GM19452 (cell line): ENCODE measurements around the gene HSPE1.
"Not testable (repeated sequence)": the region's sequence is repeated elsewhere in the genome, so short reads cannot be mapped to it uniquely, and the experiment has no call there.

ENCODE experiments used
- ATAC-seq: cut with Tn5 transposase; IDR thresholded peaks from one replicate; pipeline ENCODE4 v1.9.1; 2021; ENCODE audit not compliant: unreplicated experiment

Gene HSPE1

GRCh38 chr2:197499594-197500502 lies at the start of gene HSPE1, which contains the start of gene HSPD1:
Gene HSPE1, plus strand, starts transcription at chr2:197500379. Its CDS starts 58 bp downstream, at chr2:197500437.
Gene HSPD1, minus strand, starts transcription at chr2:197499840. Its CDS starts 992 bp downstream, at chr2:197498848.
- peak; percentile 83 for ATAC-seq

- no peak for ATAC-seq
Measured at GRCh38 chr2:197450465-197450864, 49.7 kb upstream of the HSPE1 start.

GRCh38 chr2:197450935-197451358 lies 49.2 kb upstream of the HSPE1 start:
- not testable (repeated sequence) for ATAC-seq

- no peak for ATAC-seq
Measured at GRCh38 chr2:197452754-197453122, 47.4 kb upstream of the HSPE1 start.

GRCh38 chr2:197453123-197453913 lies 46.9 kb upstream of the HSPE1 start, which contains the start of gene COQ10B:
Gene COQ10B, plus strand, starts transcription at chr2:197453552. Its CDS starts 9 bp downstream, at chr2:197453561.
- ATAC-seq: peak; percentile 94

- peak; percentile 28 for ATAC-seq
Measured at GRCh38 chr2:197453914-197454398, 46.2 kb upstream of the HSPE1 start.

- ATAC-seq: no peak
Measured at GRCh38 chr2:197454923-197455322, 45.3 kb upstream of the HSPE1 start.

- ATAC-seq: no peak
Measured at GRCh38 chr2:197455428-197455827, 44.8 kb upstream of the HSPE1 start.

GRCh38 chr2:197460649-197461048 lies 39.5 kb upstream of the HSPE1 start:
- no peak for ATAC-seq

- no peak for ATAC-seq
Measured at GRCh38 chr2:197461057-197461456, 39.1 kb upstream of the HSPE1 start.

- no peak for ATAC-seq
Measured at GRCh38 chr2:197464175-197464574, 36.0 kb upstream of the HSPE1 start.

GRCh38 chr2:197472166-197472565 lies 28.0 kb upstream of the HSPE1 start:
- no peak for ATAC-seq

- no peak for ATAC-seq
Measured at GRCh38 chr2:197477797-197478196, 22.4 kb upstream of the HSPE1 start.

- no peak for ATAC-seq
Measured at GRCh38 chr2:197480165-197481036, 19.8 kb upstream of the HSPE1 start.

- ATAC-seq: not testable (repeated sequence)
Measured at GRCh38 chr2:197484248-197484647, 15.9 kb upstream of the HSPE1 start.

- ATAC-seq: no peak
Measured at GRCh38 chr2:197486175-197486574, 14.0 kb upstream of the HSPE1 start.

- ATAC-seq: no peak
Measured at GRCh38 chr2:197487385-197487784, 12.8 kb upstream of the HSPE1 start.

GRCh38 chr2:197495433-197496134 lies 4.6 kb upstream of the HSPE1 start:
- ATAC-seq: no peak

GRCh38 chr2:197496695-197497094 lies 3.5 kb upstream of the HSPE1 start:
- ATAC-seq: no peak

- no peak for ATAC-seq
Measured at GRCh38 chr2:197497326-197497725, 2.9 kb upstream of the HSPE1 start.
